Stimulated activated CD8-positive, alpha-beta memory T cell treated with anti-CD3 and anti-CD28 coated beads, Interleukin-12 subunit alpha, Interleukin-12 subunit beta, amount 100 ng/mL, for 4 hours (primary cell): ENCODE results near the gene UTP11.

ENCODE experiments used
- DNase-seq: peaks from one replicate; pipeline ENCODE4 v3.0.0-alpha.2; 2020; ENCODE audit warnings: low read depth

UTP11 gene

DNA sequence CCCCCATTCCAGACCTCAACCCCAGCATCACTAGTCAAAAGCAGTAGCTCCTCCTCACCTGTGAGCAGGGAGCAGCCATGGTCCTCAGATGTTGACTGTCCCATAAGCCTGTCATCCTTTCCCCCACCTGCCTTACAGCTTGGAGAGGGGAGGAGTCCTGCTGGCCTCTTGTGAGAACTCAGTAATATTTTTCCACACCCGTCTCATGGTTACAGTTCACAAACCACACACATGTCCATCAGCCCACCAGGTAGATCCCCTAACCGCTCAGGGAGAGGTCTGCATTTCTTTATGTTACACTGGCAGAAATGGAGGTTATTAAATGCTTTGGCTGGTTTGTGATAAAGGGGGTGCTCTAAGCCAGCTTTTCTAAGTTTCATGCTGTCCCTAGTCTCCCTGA, 60.3 kb downstream of the UTP11 start:
- no peak for DNase-seq

DNA sequence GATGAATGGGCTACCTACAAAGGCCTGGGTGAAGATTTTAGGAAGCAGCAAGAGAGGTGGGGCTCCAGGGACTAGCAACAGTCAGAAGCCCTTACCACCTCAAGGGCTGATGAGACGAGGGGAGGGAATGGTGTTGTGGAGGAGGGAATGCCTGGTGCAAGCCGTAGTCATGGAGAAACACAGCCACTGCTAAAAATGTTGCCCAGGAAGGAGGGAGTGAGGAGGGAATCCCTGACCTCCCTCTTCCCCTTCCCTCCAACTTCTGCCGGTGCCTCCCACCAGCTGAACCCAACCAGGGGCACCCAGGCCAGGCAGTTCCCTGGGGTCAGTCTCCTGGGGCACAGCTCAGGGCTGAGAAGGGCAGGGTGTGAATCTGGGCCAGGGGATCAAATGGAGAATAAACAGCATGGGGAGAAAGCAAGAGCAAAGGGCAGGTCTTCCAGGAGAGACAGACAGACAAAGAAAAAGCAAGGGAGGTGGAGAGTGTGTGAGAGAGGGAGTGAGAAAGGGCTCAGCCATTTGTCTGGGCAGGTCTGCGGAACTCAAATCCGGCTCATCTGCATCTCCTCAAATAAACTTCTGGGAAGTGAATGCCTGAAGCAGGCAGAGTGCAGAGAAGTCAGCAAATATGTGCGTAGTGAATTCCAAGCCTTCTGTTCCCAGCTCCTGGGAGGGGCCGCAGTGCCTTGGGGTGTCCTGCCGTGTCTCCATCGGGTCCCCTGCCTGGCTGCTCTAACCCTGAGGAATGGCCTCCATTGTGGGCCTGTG, 61.2 kb downstream of the UTP11 start:
- no peak for DNase-seq

DNA sequence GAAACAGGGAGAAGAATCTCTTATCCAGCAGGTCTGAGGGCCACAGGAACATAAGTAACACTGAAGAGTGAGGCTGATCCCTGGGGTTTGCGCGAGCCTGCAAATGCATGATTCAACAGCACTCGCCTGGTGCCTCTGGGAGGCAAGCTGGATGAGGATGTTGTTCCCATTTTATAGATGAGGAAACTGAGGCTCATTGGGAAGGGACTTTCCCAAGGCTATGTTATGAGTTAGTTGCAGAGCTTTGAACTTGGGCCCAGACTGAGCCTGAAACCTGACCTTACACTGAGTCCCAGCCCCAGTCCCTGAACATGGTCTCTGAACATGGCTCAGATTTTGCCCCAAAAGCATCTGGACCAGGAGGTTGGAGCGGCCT, 61.8 kb downstream of the UTP11 start:
- DNase-seq: no peak
